Loucy (cell line): ENCODE data around the gene INSRR.

ENCODE experiments used
- H2AFZ ChIP-seq: fragments of 200-600 bp; sonication (generic); 2 replicates; pipeline ENCODE4 v1.6.0; 2016; ENCODE audit warnings: antibody characterized with exemption, mild to moderate bottlenecking, low read length, moderate library complexity
- H3F3A ChIP-seq: fragments of 200-600 bp; 2 replicates; pipeline ENCODE4 v1.6.0; 2016; ENCODE audit warnings: antibody characterized with exemption, low read depth, mild to moderate bottlenecking
- H3K27me3 ChIP-seq: fragments of 200-600 bp; sonication (generic); 2 replicates; pipeline ENCODE4 v1.6.1; 2014; ENCODE audit warnings: low read length, mild to moderate bottlenecking; ENCODE audit not compliant: insufficient read depth, poor library complexity, severe bottlenecking
- H3K36me3 ChIP-seq: fragments of 200-600 bp; sonication (generic); 2 replicates; pipeline ENCODE4 v1.6.1; 2016; ENCODE audit warnings: low read length; ENCODE audit not compliant: insufficient read depth
- H3K4me1 ChIP-seq: fragments of 200-600 bp; sonication (generic); 2 replicates; pipeline ENCODE4 v1.5.1; 2014; ENCODE audit warnings: low read length, mild to moderate bottlenecking; ENCODE audit not compliant: insufficient read depth, poor library complexity, severe bottlenecking
- H3K4me2 ChIP-seq: fragments of 200-600 bp; sonication (generic); 2 replicates; pipeline ENCODE4 v1.6.0; 2014; ENCODE audit warnings: antibody characterized with exemption, low read length, low read depth, mild to moderate bottlenecking; ENCODE audit not compliant: poor library complexity, severe bottlenecking
- H3K4me3 ChIP-seq: fragments of 200-600 bp; sonication (generic); 2 replicates; pipeline ENCODE4 v1.5.1; 2014; ENCODE audit warnings: low read length, mild to moderate bottlenecking, mixed read lengths; ENCODE audit not compliant: poor library complexity, severe bottlenecking
- H3K79me2 ChIP-seq: fragments of 200-600 bp; sonication (generic); 2 replicates; pipeline ENCODE4 v1.6.1; 2014; ENCODE audit warnings: low read length; ENCODE audit not compliant: insufficient read depth
- H3K9ac ChIP-seq: fragments of 200-600 bp; sonication (generic); 2 replicates; pipeline ENCODE4 v1.6.0; 2014; ENCODE audit warnings: mild to moderate bottlenecking, low read depth, low read length, moderate library complexity; ENCODE audit not compliant: poor library complexity, severe bottlenecking
- H3K9me2 ChIP-seq: fragments of 200-600 bp; sonication (generic); replicated peaks from 2 replicates; pipeline ENCODE4 v1.6.1; 2016; ENCODE audit warnings: low read depth, low read length, mixed read lengths
- H3K9me3 ChIP-seq: fragments of 200-600 bp; sonication (generic); 2 replicates; pipeline ENCODE4 v1.6.1; 2014; ENCODE audit warnings: mild to moderate bottlenecking, antibody characterized with exemption, low read length, low read depth; ENCODE audit not compliant: insufficient read depth
- H4K20me1 ChIP-seq: fragments of 200-600 bp; sonication (generic); 2 replicates; pipeline ENCODE4 v1.6.0; 2014; ENCODE audit warnings: antibody characterized with exemption, low read length, mild to moderate bottlenecking; ENCODE audit not compliant: insufficient read depth, poor library complexity, severe bottlenecking
- EZH2phosphoT487 ChIP-seq: fragments of 200-600 bp; IDR thresholded peaks from 2 replicates; pipeline ENCODE4 v1.6.1; 2018; ENCODE audit warnings: antibody characterized with exemption, mild to moderate bottlenecking, moderate library complexity, borderline replicate concordance
- TF ChIP-seq, protein P1 (sequence below): fragments of 200-600 bp; sonication (generic); conservative IDR thresholded peaks from 2 replicates; pipeline ENCODE4 v1.5.1; 2014; ENCODE audit warnings: mild to moderate bottlenecking, antibody characterized with exemption, low read length

The INSRR gene

DNA sequence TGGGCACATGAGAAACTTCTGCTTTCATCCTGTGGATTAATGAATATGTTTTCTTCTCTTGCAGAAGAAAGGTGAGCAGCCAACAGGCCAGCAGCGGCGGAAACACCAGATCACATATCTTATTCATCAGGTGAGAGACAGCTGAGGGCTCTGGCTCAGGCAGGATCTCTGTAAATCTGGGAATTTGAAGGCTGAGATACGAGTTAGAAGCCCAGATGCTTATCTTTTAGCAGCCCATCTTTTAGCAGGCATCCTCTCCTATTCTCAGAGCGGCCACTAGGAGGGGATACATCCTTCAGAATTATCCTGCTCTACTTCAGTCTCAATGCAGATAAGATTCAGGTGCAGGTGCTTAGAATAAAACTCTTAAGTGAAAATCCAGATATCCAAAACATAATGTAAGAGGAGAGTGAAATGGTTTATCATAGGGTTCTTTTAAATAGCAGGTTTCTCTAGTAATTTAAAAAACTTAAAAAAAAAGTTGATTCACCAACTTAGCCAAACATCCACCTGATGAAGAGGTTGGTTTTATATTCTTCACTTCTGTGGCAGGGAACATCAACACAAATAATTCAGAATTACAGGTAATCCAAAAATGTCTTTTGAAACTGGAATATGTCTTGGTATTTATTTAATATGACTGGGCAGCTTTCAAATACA, 61.6 kb downstream of the INSRR start:
- H3K4me2 ChIP-seq = no peak overlapping the region
- TF ChIP-seq, protein P1, sequence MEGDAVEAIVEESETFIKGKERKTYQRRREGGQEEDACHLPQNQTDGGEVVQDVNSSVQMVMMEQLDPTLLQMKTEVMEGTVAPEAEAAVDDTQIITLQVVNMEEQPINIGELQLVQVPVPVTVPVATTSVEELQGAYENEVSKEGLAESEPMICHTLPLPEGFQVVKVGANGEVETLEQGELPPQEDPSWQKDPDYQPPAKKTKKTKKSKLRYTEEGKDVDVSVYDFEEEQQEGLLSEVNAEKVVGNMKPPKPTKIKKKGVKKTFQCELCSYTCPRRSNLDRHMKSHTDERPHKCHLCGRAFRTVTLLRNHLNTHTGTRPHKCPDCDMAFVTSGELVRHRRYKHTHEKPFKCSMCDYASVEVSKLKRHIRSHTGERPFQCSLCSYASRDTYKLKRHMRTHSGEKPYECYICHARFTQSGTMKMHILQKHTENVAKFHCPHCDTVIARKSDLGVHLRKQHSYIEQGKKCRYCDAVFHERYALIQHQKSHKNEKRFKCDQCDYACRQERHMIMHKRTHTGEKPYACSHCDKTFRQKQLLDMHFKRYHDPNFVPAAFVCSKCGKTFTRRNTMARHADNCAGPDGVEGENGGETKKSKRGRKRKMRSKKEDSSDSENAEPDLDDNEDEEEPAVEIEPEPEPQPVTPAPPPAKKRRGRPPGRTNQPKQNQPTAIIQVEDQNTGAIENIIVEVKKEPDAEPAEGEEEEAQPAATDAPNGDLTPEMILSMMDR = peak; percentile 83
- no peak for TF ChIP-seq EZH2phosphoT487
- H3K4me1 ChIP-seq = peaks cover 5% of the 10 kb centered on the region
- H3K27me3 ChIP-seq = no peaks in the 10 kb centered on the region
- H3K9me3 ChIP-seq = no peaks in the 10 kb centered on the region
- H3K9me2 ChIP-seq = no peaks in the 10 kb centered on the region
- no peak overlapping the region for H2AFZ ChIP-seq
- no peaks in the 10 kb centered on the region for H3F3A ChIP-seq
- H4K20me1 ChIP-seq = no peaks in the 10 kb centered on the region
- H3K79me2 ChIP-seq = no peaks in the 10 kb centered on the region
- peaks cover 98% of the 10 kb centered on the region for H3K36me3 ChIP-seq
- H3K4me3 ChIP-seq = no peak overlapping the region
- no peak overlapping the region for H3K9ac ChIP-seq

DNA sequence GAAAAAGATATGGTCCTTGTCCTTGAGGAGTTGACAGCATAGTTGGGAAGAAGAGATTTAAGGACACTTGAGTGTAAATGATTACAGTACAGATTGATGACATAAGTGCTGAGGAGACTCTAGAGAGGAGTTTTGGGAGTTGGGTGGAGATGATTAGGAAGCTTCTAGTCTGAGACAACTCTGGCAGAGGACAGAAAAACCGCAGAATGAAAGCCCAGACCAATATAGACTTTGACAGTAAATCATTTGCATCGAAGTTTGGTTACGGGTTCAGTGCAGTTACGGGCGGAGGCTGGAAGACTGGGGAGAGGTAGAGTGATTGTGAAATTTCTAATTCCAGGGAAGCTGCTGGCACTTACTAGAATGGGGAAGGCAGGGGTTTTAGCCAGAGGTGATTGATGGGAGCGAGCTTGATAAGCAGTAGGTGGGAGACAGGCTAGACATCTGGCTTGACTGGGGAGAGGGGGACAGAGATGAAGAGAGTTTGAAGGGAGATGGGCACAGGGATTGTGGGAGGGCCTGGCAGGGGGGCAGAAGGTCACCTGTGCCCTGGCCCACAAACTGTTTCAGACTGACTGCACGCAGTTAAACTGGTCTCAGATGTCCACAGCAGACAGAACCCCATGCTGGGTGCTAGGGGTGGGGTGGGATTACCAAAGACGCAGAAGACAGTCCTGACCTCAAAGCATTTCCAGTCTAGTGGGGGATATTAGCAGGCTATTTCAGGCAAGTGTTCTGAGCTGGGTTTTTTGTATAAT, 62.4 kb downstream of the INSRR start:
- Histone ChIP-seq H3K4me1 (peaks cover 5% of the 10 kb centered on the region), H3K9me2 (no peaks in the 10 kb centered on the region), H3K79me2 (no peaks in the 10 kb centered on the region), H4K20me1 (no peaks in the 10 kb centered on the region), H3K27me3 (no peaks in the 10 kb centered on the region), H3K9ac (no peak overlapping the region), H3F3A (no peaks in the 10 kb centered on the region), H2AFZ (no peak overlapping the region), H3K4me2 (no peak overlapping the region), H3K4me3 (no peak overlapping the region), H3K9me3 (no peaks in the 10 kb centered on the region), H3K36me3 (peaks cover 98% of the 10 kb centered on the region)
- TF ChIP-seq, protein P1 = no peak
- no peak for TF ChIP-seq EZH2phosphoT487

DNA sequence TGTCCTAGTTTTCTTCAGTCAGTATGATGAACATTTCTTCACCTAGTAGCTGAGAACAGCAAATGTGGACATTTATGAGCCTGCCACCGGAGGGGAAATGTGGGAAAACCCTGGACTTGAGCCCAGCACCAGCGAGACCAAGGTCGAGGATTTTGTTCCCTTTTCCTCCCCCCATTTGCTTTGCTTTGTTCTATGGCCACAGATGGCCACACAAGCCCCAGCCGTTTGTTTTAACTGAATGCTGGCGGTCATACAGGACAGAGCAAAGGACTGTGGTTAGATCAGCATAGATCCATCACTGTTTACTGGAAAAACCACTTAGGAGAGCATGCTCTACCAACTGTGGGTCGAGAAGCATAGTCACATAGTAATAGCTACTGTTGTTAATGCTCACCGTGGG, 63.1 kb downstream of the INSRR start:
- H4K20me1 ChIP-seq = no peaks in the 10 kb centered on the region
- TF ChIP-seq, protein P1 = no peak
- no peak for TF ChIP-seq EZH2phosphoT487
- H3K9ac ChIP-seq = no peak overlapping the region
- H3F3A ChIP-seq = no peaks in the 10 kb centered on the region
- no peaks in the 10 kb centered on the region for H3K79me2 ChIP-seq
- H3K27me3 ChIP-seq = no peaks in the 10 kb centered on the region
- no peak overlapping the region for H2AFZ ChIP-seq
- H3K4me1 ChIP-seq = peaks cover 2% of the 10 kb centered on the region
- H3K9me3 ChIP-seq = no peaks in the 10 kb centered on the region
- no peak overlapping the region for H3K4me2 ChIP-seq
- H3K36me3 ChIP-seq = peaks cover 98% of the 10 kb centered on the region
- H3K4me3 ChIP-seq = no peak overlapping the region
- no peaks in the 10 kb centered on the region for H3K9me2 ChIP-seq
